GM19372 (cell line): ENCODE results near the gene SPDYC.

Source experiments
- ATAC-seq: cut with Tn5 transposase; IDR thresholded peaks from one replicate; pipeline ENCODE4 v1.9.1; 2021; ENCODE audit warnings: mild to moderate bottlenecking, low read depth, moderate library complexity; ENCODE audit not compliant: unreplicated experiment

Gene SPDYC

DNA sequence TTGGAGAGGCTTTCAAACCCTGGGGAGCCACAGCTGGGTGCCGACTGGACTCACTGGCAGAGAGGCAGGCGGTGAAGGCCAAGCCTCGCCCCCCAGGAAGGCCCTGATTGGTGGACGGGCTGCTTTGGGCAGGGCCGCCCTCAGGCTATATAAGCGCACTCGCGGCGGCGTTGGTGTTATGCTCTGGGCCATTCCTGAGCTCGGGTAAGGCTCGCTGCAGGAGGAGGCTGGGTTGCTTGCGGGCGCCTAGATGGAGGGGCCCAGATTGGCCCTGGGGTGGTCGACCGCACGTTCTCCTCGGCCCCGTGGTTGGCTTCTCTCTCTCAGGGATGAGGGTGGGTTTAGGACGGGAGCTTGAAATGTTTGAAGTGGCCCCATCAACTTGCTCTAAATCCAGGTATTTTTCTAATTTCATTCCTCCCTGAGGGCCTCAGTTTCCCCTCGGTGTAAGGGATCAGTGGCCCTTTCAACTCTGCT, at the start of gene SPDYC:
Gene SPDYC (plus strand): TSS at position 176 of the 477 bp plus-strand sequence. CDS start 1,125 bp downstream, outside the sequence.
- no peak for ATAC-seq

- no peak for ATAC-seq
These were observed 49.2 kb upstream of the SPDYC start for GRCh38 chr11:65120831-65121230.

DNA sequence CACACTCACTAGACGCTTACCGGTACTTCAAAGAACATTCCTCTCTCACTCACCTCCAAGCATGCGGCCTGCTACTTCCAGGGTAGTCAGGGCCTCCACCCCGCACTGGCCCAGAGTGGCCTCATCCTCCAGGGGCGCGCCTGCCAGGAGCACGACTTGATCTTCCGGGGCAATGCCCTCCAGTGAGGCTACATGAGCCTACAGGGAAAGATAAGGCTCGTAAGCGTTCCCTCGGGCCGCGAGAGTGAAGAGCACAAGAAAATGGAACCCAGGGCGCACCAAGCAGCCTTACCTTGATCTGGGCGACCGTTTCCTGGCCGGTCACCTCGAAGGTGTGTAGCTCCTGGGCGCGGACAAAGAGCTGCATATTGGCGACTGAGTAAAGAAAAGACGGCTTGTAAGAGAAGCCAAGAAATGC, 48.6 kb upstream of the SPDYC start:
- no peak for ATAC-seq

GRCh38 chr11:65121865-65122696, 48.0 kb upstream of the SPDYC start, which contains the start of the genes FAU and MRPL49:
TSS of gene FAU (minus strand) at chr11:65122134. CDS start at chr11:65121813, 321 bp downstream.
TSS of gene MRPL49 (plus strand) at chr11:65122321. CDS start at chr11:65122347, 26 bp downstream.
- ATAC-seq: peak; percentile 58

DNA sequence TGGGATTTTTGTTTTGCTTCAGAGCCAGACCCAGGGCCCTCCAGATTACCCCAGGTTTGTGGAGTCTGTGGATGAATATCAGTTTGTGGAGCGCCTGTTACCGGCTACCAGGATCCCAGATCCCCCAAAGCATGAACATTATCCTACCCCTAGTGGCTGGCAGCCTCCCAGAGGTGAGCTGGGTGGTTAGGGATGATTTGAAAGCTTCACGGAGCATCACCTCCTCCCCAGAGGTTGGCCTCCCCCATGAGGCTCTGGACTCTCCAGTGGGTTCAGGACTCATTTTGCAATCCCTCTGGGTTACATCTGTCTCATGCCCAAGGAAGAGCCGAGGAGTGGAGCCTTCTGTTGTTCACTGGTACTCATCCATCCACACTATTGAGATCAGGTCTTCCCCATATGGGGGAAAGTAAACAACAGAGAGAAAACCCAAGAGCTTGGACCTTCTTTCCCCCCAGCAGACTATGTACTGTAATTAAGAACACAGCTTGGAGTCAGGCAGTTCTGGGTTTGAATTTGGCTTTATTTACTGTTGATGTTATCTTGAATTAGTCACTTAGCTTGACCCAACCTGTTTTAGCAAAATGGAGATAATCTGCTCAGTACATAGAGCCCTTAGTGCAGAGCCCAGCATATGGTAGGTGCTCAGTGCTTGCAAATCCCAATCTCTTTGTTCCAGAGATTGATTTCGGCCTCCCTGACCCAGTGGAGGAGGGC, 45.4 kb upstream of the SPDYC start:
- no peak for ATAC-seq

- ATAC-seq: no peak
These were observed 44.6 kb upstream of the SPDYC start for GRCh38 chr11:65125197-65126056.

GRCh38 chr11:65126624-65127274, 43.3 kb upstream of the SPDYC start:
- ATAC-seq: no peak

DNA sequence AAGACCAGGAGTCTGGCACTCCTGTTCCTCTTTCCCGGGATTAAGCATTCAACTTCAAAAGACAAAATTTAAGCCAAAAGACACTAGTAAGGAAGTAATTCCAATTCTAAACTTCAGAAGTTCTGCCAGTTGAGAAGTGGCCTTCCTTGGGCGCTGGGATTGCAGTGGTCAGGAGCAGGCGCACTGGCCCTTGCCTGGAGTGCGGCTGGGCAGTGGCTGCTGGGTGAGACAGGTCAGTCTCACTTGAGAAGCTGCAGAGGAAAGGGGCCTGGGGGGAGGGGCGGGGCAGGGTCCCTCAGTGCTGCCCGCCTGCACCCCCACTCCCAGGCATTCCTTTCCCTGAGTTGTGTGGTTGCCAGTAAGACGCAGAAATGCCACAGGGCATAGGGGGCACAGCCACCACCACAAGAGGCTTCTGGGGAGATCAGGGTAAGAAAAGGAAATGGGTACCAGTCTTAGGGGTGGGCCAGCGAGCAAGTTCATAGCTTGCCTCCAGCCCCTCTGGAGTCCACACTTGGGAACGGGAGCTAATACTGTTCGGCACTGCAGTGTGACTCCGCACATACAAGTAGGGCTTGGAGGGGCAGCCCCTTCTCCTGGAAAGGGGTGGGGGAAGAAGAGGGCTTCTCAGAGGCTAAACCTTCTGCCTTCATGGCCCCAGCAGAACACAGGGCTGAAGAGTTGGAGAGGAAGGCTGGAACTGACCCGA, 42.4 kb upstream of the SPDYC start:
- ATAC-seq: no peak

GRCh38 chr11:65128182-65129145, 41.6 kb upstream of the SPDYC start:
- no peak for ATAC-seq

DNA sequence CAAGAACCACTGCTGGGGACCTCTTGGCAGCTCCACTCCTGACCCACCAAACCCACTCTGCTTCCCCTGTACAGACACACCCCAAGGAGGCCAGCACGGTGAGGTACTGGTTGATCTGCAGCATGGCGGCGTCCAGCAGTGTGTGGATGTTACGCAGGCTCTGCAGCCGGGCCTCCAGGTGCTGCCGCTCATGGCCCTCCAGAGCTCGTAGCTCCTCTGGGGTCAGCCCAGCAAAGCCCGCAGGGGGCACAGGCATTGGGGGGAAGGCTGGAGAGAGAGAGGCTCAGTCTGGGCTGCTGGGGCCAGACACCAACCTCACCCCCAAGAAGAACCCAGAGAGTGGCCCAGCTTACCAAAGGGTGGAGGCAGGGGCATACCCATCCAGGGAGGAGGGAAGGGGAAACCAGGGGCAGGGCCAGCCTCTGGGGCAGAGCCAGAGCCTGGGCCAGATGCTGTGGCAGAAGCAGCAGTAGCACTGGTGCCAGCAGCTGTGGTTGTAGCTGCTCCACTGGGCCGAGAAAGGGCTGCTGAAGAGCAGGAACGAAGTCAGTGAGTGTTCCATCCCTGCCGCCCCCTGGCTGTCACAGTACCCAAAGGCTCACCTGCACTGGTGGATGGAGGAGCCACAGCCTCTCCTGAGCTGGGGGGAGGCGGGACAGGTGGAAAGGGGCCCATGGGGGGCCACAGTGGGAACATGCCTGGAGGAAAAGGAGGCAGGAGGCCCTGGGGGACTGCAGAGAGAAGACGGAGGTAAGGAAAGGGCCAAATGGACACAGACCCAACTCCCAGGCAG, 40.2 kb upstream of the SPDYC start:
- ATAC-seq: no peak

GRCh38 chr11:65130631-65131416, 39.2 kb upstream of the SPDYC start:
- ATAC-seq: no peak

GRCh38 chr11:65131417-65131776, 38.6 kb upstream of the SPDYC start:
- no peak for ATAC-seq

- ATAC-seq: no peak
These were observed 38.2 kb upstream of the SPDYC start for GRCh38 chr11:65131895-65132237.

DNA sequence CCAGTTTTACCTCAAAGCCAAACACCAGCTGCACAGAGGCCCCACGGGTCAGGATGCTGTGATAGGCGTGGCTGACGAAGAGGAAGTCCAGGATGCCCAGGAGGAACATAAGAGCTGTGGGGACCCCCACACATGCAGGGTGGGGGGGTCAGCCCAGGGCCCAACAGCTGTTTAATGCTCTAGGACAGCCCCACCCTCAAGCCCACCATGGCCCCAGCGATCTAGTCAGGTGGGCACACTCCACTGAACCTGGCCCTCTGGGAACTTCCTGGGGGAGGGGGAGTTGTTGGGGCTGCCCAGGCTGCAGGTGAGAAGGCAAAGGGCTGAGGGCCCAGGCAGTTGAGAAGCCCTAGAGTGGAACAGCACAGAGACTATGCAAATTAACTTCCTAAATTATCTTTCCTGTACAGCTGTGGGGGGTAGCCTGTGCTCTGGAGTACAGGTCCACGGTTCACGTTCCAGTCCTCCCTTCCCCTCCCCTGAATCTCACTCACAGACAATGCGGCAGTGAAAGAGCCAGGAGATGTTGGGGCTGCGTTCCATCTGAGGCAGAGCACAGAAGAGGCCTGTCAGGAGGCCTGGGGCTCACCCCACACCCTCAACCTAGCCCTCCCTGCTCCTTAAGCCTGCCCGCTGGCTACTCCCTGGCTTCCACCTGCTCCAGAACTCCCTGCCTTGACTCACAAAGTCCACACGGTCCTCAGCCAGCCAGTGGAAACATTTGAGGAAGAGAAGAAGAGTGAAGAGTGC, 37.6 kb upstream of the SPDYC start:
- ATAC-seq: no peak

DNA sequence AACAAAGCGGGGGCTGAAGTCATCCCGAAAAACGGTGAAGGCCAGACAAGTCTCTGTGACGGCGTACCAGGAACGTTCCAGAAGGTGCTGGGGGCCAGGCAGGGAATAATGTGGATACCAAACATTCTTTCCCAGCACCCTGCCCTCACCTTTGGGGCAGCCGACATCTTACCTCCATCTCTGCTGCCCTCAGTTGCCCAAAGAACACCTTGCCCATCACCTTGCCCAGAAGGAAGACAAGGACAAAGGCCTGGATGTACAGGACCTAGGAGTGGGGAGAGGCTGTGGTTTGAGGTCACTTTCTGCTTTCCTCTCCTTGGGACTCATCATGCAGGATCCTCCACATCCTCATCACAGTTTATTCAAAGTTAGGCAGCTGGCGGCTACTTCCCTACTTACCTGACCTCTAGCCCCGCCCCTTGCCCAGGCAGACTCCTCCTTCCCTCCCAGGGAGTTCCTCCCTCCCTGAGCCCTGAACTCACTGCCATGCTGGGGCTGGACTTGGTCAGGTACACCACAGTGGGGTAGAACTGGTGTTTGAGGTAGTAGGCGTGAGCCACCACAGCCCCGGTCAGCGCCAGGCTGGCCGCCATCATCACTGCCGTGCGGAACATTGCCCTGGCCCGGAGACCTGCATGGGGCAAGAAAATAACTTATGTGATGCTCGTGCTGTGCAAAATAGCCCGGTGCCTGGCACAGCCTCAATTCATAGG, 36.9 kb upstream of the SPDYC start:
- no peak for ATAC-seq

DNA sequence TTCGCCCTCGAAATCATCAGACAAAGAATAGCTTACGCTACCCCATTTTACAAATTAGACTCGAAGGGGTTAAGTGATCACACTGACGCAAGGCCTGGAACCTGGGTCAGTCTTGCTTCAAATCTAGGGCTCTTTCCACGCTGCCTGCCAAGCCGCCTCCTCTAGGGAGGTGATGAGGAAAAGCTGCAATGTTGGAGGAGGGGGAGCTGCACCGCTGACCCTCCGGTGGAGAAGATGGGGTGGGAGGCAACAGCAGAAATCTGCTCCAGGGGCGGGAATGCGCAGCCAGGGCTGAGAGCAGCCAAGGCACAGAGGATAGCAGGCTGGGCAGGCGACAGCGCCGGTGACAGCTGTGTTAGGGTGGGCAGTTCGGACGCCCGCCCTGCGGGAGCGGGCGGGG, 36.3 kb upstream of the SPDYC start:
- no peak for ATAC-seq
